Caco-2 (cell line): Measurements from ENCODE around the gene OR6K6. TPM values are rescaled to one million over a fixed set of nuclear protein-coding genes. Genes with fewer than 3 reads are reported as not detected.

Experiments used
- BruUV-seq: library from RNA; stranded (reverse); fragments of 400-500 nt; replicated peaks from 2 replicates; lab custom pipeline; 2021; lab: Mats Ljungman, UMichigan
- CTCF ChIA-PET: fragments of 300-600 bp; sonication (Branson Sonifier 250); formaldehyde crosslinking; loops from one replicate; lab custom pipeline; 2022; ENCODE audit warnings: antibody characterized with exemption; lab: Charles Lee
- POLR2A ChIA-PET: fragments of 300-600 bp; sonication (Branson Sonifier 250); formaldehyde crosslinking; loops from one replicate; lab custom pipeline; 2022; ENCODE audit warnings: antibody characterized with exemption; lab: Charles Lee
- DNase-seq, 2 experiments: peaks; one replicate each; pipeline versions ENCODE4 v3.0.0 to v3.0.0-alpha.2; 2020 to 2022
- H3K27me3 ChIP-seq: replicated peaks from 2 replicates; pipeline ENCODE4 v1.6.0; 2011; ENCODE audit warnings: low read length; ENCODE audit not compliant: control insufficient read depth, insufficient read depth
- H3K36me3 ChIP-seq: 2 replicates; pipeline ENCODE4 v1.5.1; 2011; ENCODE audit warnings: low read length; ENCODE audit not compliant: control insufficient read depth, insufficient read depth
- H3K4me1 ChIP-seq: fragments of 250-450 bp; sonication (Bioruptor Pico); 2 replicates; pipeline ENCODE4 v1.5.1; 2020; ENCODE audit warnings: mild to moderate bottlenecking
- H3K4me3 ChIP-seq: 2 replicates; pipeline ENCODE4 v1.5.1; 2011; ENCODE audit warnings: low read depth, mild to moderate bottlenecking, control low read depth, low read length
- H3K9me3 ChIP-seq: fragments of 250-450 bp; sonication (Bioruptor Pico); 2 replicates; pipeline ENCODE4 v1.5.1; 2020; ENCODE audit warnings: mild to moderate bottlenecking, moderate library complexity
- H3K27ac Mint-ChIP-seq: one replicate; pipeline ENCODE4 v1.8.0; 2022; ENCODE audit warnings: mixed read lengths; ENCODE audit not compliant: unreplicated experiment
- H3K27me3 Mint-ChIP-seq: one replicate; pipeline ENCODE4 v1.8.0; 2022; ENCODE audit warnings: mixed read lengths; ENCODE audit not compliant: insufficient read depth, unreplicated experiment
- H3K36me3 Mint-ChIP-seq: one replicate; pipeline ENCODE4 v1.8.0; 2022; ENCODE audit warnings: mild to moderate bottlenecking, mixed read lengths; ENCODE audit not compliant: insufficient read depth, unreplicated experiment
- H3K4me1 Mint-ChIP-seq: one replicate; pipeline ENCODE4 v1.8.0; 2022; ENCODE audit warnings: low read depth, mixed read lengths; ENCODE audit not compliant: unreplicated experiment
- H3K4me3 Mint-ChIP-seq: one replicate; pipeline ENCODE4 v1.8.0; 2022; ENCODE audit warnings: mild to moderate bottlenecking, moderate library complexity, mixed read lengths; ENCODE audit not compliant: unreplicated experiment
- H3K9me3 Mint-ChIP-seq: one replicate; pipeline ENCODE4 v1.8.0; 2022; ENCODE audit warnings: mixed read lengths; ENCODE audit not compliant: unreplicated experiment
- CTCF ChIP-seq, 2 experiments: fragments of 200-600 bp in 1 of 2; IDR thresholded peaks; 1 replicate in 1 of 2; 2 replicates in 1 of 2; pipeline versions ENCODE4 v1.5.1 to v1.8.0; 2011 to 2022; ENCODE audit warnings: antibody characterized with exemption in 1 of 2, control low read depth in 1 of 2, inconsistent platforms in 1 of 2, low read depth in 1 of 2, low read length in 1 of 2, mild to moderate bottlenecking in 1 of 2, moderate library complexity in 1 of 2; ENCODE audit not compliant: insufficient read depth in 1 of 2, severe bottlenecking in 1 of 2, unreplicated experiment in 1 of 2
- intact Hi-C: fragments of 100-400 bp; cut with micrococcal nuclease; formaldehyde crosslinking; loops from one replicate; pipeline ENCODE4 v1.10.0; 2022; ENCODE audit not compliant: unreplicated experiment
- total RNA-seq: library from RNA; stranded (reverse); gene quantifications from 2 replicates; pipeline ENCODE4 v1.2.3, GENCODE V29; 2022

Gene OR6K6
- total RNA-seq, 1 experiment from 2014 or later, result not detected

- Mint-ChIP-seq H3K4me3 (no peak overlapping the region), H3K27ac (no peak overlapping the region), H3K36me3 (no peaks in the 10 kb centered on the region), H3K27me3 (peaks cover 3% of the 10 kb centered on the region), H3K9me3 (no peaks in the 10 kb centered on the region), H3K4me1 (no peaks in the 10 kb centered on the region)
- Histone ChIP-seq H3K4me1 (no peaks in the 10 kb centered on the region), H3K9me3 (no peaks in the 10 kb centered on the region), H3K4me3 (no peak overlapping the region), H3K27me3 (no peaks in the 10 kb centered on the region), H3K36me3 (no peaks in the 10 kb centered on the region)
- no TSS peak for BruUV-seq
- POLR2A ChIA-PET, result no interaction called here
- TF ChIP-seq CTCF (IDR thresholded peaks at IDR 0.05; ENCODE audit: insufficient read depth in 1 of 2, low read depth in 1 of 2, low read length in 1 of 2, severe bottlenecking in 1 of 2, unreplicated experiment in 1 of 2), result no peak
- CTCF ChIA-PET, result no interaction called here
- intact Hi-C loops, result no loop called here
- DNase-seq, result no peak
Measured at GRCh38 chr1:158800526-158800925, 46.0 kb downstream of the OR6K6 start.

GRCh38 chr1:158801396-158801795 is 46.9 kb downstream of the OR6K6 start:
- no peak overlapping the region for H3K4me3 ChIP-seq
- no peaks in the 10 kb centered on the region for H3K9me3 ChIP-seq
- H3K4me3 Mint-ChIP-seq, result no peak overlapping the region
- ChIA-PET POLR2A (no interaction called here), CTCF (no interaction called here)
- H3K4me1 Mint-ChIP-seq, result no peaks in the 10 kb centered on the region
- H3K27me3 ChIP-seq, result no peaks in the 10 kb centered on the region
- no peaks in the 10 kb centered on the region for H3K4me1 ChIP-seq
- H3K36me3 Mint-ChIP-seq, result no peaks in the 10 kb centered on the region
- BruUV-seq, result no TSS peak
- H3K27me3 Mint-ChIP-seq, result peaks cover 3% of the 10 kb centered on the region
- DNase-seq, result no peak
- no peaks in the 10 kb centered on the region for H3K9me3 Mint-ChIP-seq
- H3K27ac Mint-ChIP-seq, result no peak overlapping the region
- intact Hi-C loops, result no loop called here
- TF ChIP-seq CTCF (IDR thresholded peaks at IDR 0.05; ENCODE audit: insufficient read depth in 1 of 2, low read depth in 1 of 2, low read length in 1 of 2, severe bottlenecking in 1 of 2, unreplicated experiment in 1 of 2), result no peak
- H3K36me3 ChIP-seq, result no peaks in the 10 kb centered on the region

DNA sequence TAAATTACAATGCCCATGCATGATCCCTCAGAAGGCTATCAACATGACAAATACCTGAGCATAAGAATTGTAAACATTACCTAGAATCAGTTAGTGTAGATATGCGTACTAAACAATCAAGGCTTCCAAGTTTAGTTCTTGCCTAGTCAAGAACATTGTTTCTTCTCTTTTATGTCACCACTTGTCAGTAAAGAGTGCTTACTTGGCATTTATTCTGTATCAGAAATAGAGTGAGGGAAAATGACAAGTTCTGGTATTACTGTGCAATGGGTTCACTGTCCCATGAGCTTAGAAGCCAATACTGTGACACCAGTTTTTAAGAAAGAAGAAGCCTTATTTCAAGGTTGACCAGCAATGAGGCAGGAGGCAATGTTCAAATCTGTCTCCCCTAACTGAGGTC is 49.2 kb downstream of the OR6K6 start:
- H3K27me3 Mint-ChIP-seq, result peaks cover 3% of the 10 kb centered on the region

More for the DNA sequence above, 49.2 kb downstream of the OR6K6 start:
- Histone ChIP-seq H3K4me3 (no peak overlapping the region), H3K4me1 (no peaks in the 10 kb centered on the region), H3K9me3 (no peaks in the 10 kb centered on the region), H3K36me3 (no peaks in the 10 kb centered on the region), H3K27me3 (no peaks in the 10 kb centered on the region)
- Mint-ChIP-seq H3K27ac (no peak overlapping the region), H3K9me3 (no peaks in the 10 kb centered on the region), H3K4me3 (no peak overlapping the region), H3K4me1 (no peaks in the 10 kb centered on the region), H3K36me3 (no peaks in the 10 kb centered on the region)
- POLR2A ChIA-PET, result no interaction called here
- TF ChIP-seq CTCF (IDR thresholded peaks at IDR 0.05; ENCODE audit: insufficient read depth in 1 of 2, low read depth in 1 of 2, low read length in 1 of 2, severe bottlenecking in 1 of 2, unreplicated experiment in 1 of 2), result no peak
- DNase-seq, result no peak
- no TSS peak for BruUV-seq
- intact Hi-C loops, result no loop called here
- CTCF ChIA-PET, result no interaction called here

Other genes starting within 250 kb of the OR6K6 start
- not detected in 2 replicates for gene OR6Y1, start 200.3 kb upstream of the OR6K6 start, total RNA-seq
- not detected in 2 replicates for gene OR6P1, start 184.1 kb upstream of the OR6K6 start, total RNA-seq
- not detected in 2 replicates for gene OR10X1, start 174.8 kb upstream of the OR6K6 start, total RNA-seq
- not detected in 2 replicates for gene OR10Z1, start 149.5 kb upstream of the OR6K6 start, total RNA-seq
- gene SPTA1, start 68.0 kb upstream of the OR6K6 start, total RNA-seq, result not detected in 2 replicates
- gene OR6K2, start 54.1 kb upstream of the OR6K6 start, total RNA-seq, result not detected in 2 replicates
- not detected in 2 replicates for gene OR6K3, start 34.0 kb upstream of the OR6K6 start, total RNA-seq
- gene OR6N1, start 17.5 kb downstream of the OR6K6 start, total RNA-seq, result not detected in 2 replicates
- not detected in 2 replicates for gene OR6N2, start 26.5 kb downstream of the OR6K6 start, total RNA-seq
- gene MNDA, start 76.6 kb downstream of the OR6K6 start, total RNA-seq, result not detected in 2 replicates
- not detected in 2 replicates for gene PYHIN1, start 176.8 kb downstream of the OR6K6 start, total RNA-seq